HFF-Myc (cell line): ENCODE results near the gene CLDN20.

Source experiments
- DNase-seq: peaks from one replicate; pipeline ENCODE4 v3.0.0-alpha.2; 2011; ENCODE audit warnings: low read depth; ENCODE audit errors: extremely low read depth
- H3K4me3 ChIP-seq: replicated peaks from 2 replicates; pipeline ENCODE4 v1.5.1; 2011; ENCODE audit warnings: low read depth, mild to moderate bottlenecking, control low read depth, low read length
- CTCF ChIP-seq: IDR thresholded peaks from 2 replicates; pipeline ENCODE4 v1.5.1; 2012; ENCODE audit warnings: mild to moderate bottlenecking, low read depth, low read length, control low read depth; ENCODE audit errors: missing control alignments

Gene CLDN20

GRCh38 chr6:155287762-155288161, 23.9 kb downstream of the CLDN20 start:
- no peak for DNase-seq
- no peak for TF ChIP-seq CTCF
- H3K4me3 ChIP-seq = no peak overlapping the region

GRCh38 chr6:155290491-155290890, 26.7 kb downstream of the CLDN20 start:
- DNase-seq = no peak
- no peak overlapping the region for H3K4me3 ChIP-seq
- no peak for TF ChIP-seq CTCF

- no peak for TF ChIP-seq CTCF
- no peak for DNase-seq
- H3K4me3 ChIP-seq = no peak overlapping the region
These were observed 27.5 kb downstream of the CLDN20 start for GRCh38 chr6:155291291-155291690.

GRCh38 chr6:155292711-155293110, 28.9 kb downstream of the CLDN20 start:
- no peak for DNase-seq
- H3K4me3 ChIP-seq = no peak overlapping the region
- no peak for TF ChIP-seq CTCF

- TF ChIP-seq CTCF = no peak
- no peak overlapping the region for H3K4me3 ChIP-seq
- DNase-seq = no peak
These were observed 33.9 kb downstream of the CLDN20 start for GRCh38 chr6:155297669-155298068.

- TF ChIP-seq CTCF = no peak
- no peak for DNase-seq
- H3K4me3 ChIP-seq = no peak overlapping the region
These were observed 38.1 kb downstream of the CLDN20 start for GRCh38 chr6:155301867-155302266.

- DNase-seq = no peak
- no peak for TF ChIP-seq CTCF
- no peak overlapping the region for H3K4me3 ChIP-seq
These were observed 39.6 kb downstream of the CLDN20 start for GRCh38 chr6:155303361-155303870.
